ENCODE results near the gene TTI1. TPM values are rescaled to one million over a fixed set of nuclear protein-coding genes. Genes with fewer than 3 reads are reported as not detected.

The TTI1 gene
- polyA plus RNA-seq, 3 donors, result 6.4 to 9.1 (median 8.8) TPM

DNA sequence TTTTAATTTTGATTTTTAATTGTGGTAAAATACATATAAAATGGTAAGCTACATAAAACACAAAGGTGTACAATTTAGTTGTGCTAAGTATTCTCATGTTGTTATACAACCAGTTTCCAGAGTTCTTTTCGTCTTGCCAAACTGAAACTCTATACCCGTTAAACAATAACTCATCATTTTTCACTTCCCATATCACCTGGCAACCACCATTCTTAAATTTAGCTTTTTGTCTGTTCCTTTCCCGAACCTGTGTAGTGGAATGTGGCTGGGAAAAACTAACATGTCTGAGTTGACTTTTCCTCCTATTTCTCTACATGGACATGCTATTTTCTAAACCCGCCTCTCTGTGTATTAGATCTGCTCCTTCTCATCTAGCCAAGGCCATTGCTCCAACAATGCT lies 27.9 kb upstream of the TTI1 start:
- H3K9me3 Mint-ChIP-seq, result no peaks in the 10 kb centered on the region

DNA sequence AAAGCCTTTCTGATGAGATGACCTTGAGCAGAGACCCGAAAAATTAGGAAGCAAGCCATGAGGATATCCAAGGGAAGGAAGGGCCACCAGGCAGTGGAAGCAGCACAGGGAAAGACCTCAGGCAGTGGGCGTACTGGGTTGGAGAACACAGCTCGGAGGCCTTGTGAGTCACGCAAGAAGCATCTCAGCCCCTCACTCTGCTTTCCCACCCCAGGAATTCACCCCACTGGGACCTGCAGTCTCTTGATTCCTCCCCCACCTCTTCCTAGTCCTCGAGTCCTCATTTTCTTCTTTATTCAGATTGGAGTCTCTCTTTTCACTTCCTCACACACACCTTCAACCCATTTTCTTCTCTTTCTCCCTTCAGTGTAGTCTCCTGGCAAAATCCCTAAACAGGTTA lies 27.3 kb upstream of the TTI1 start:
- no peak overlapping the region for H3K4me3 Mint-ChIP-seq
- Histone ChIP-seq H3K79me2 (ENCODE audit: insufficient read depth, low read length) (peaks cover 2% of the 10 kb centered on the region), H4K20me1 (ENCODE audit: insufficient read depth, low read length) (peaks cover 34% of the 10 kb centered on the region), H3K27me3 (ENCODE audit: control insufficient read depth in 2 of 2, insufficient read depth in 2 of 2, low read length in 2 of 2) (no peaks in the 10 kb centered on the region), H3K4me2 (replicated peaks; ENCODE audit: extremely low read depth, low read length, poor library complexity, severe bottlenecking) (no peak overlapping the region), H2AFZ (ENCODE audit: insufficient read depth, low read depth, low read length, poor library complexity, severe bottlenecking) (no peak overlapping the region), H3K36me3 (replicated peaks in 1 of 2; ENCODE audit: control insufficient read depth in 1 of 2, insufficient read depth in 2 of 2, low read length in 2 of 2) (peaks cover 84 to 99% of the 10 kb centered on the region in 2 donors), H3K27ac (ENCODE audit: low read depth in 1 of 2, low read length in 2 of 2) (no peak overlapping the region), H3K9me3 (replicated peaks in 1 of 2; ENCODE audit: control insufficient read depth in 1 of 2, insufficient read depth in 1 of 2, low read length in 2 of 2) (no peaks in the 10 kb centered on the region), H3K4me1 (ENCODE audit: control insufficient read depth in 1 of 2, insufficient read depth in 2 of 2, low read length in 2 of 2) (no peaks in the 10 kb centered on the region), H3K9ac (ENCODE audit: insufficient read depth, low read length, poor library complexity, severe bottlenecking) (no peak overlapping the region), H3K4me3 (replicated peaks in 1 of 3; ENCODE audit: low read depth in 2 of 3, low read length in 3 of 3) (no peak overlapping the region)
- intact Hi-C loops (cut with micrococcal nuclease), result loop anchor here in 1 of 2 donors (5.0 kb wide), 1 partner anchor 262 kb away; no protein-coding TSS in a partner anchor
- H3K9me3 Mint-ChIP-seq, result no peaks in the 10 kb centered on the region
- WGBS (ENCODE audit: insufficient coverage), result 81% methylated on average over 5 of the region's 5 CpGs
- H3K4me1 Mint-ChIP-seq, result peaks cover 7% of the 10 kb centered on the region
- TF ChIP-seq, protein P1, sequence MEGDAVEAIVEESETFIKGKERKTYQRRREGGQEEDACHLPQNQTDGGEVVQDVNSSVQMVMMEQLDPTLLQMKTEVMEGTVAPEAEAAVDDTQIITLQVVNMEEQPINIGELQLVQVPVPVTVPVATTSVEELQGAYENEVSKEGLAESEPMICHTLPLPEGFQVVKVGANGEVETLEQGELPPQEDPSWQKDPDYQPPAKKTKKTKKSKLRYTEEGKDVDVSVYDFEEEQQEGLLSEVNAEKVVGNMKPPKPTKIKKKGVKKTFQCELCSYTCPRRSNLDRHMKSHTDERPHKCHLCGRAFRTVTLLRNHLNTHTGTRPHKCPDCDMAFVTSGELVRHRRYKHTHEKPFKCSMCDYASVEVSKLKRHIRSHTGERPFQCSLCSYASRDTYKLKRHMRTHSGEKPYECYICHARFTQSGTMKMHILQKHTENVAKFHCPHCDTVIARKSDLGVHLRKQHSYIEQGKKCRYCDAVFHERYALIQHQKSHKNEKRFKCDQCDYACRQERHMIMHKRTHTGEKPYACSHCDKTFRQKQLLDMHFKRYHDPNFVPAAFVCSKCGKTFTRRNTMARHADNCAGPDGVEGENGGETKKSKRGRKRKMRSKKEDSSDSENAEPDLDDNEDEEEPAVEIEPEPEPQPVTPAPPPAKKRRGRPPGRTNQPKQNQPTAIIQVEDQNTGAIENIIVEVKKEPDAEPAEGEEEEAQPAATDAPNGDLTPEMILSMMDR (IDR thresholded peaks at IDR 0.05), result no peak
- H3K27ac Mint-ChIP-seq, result peak overlapping the region in 4 of 7 donors; percentile 13 to 70 (median 48)
- DNase-seq, result no peak
- no peaks in the 10 kb centered on the region for H3K27me3 Mint-ChIP-seq (ENCODE audit: low read depth in 3 of 3)
- peaks cover 48 to 52% of the 10 kb centered on the region in 2 donors for H3K36me3 Mint-ChIP-seq

More for the DNA sequence above, 27.9 kb upstream of the TTI1 start:
- Histone ChIP-seq H2AFZ (ENCODE audit: insufficient read depth, low read depth, low read length, poor library complexity, severe bottlenecking) (no peak overlapping the region), H3K4me2 (replicated peaks; ENCODE audit: extremely low read depth, low read length, poor library complexity, severe bottlenecking) (no peak overlapping the region), H3K36me3 (replicated peaks in 1 of 2; ENCODE audit: control insufficient read depth in 1 of 2, insufficient read depth in 2 of 2, low read length in 2 of 2) (peaks cover 86 to 99% of the 10 kb centered on the region in 2 donors), H3K4me3 (replicated peaks in 1 of 3; ENCODE audit: low read depth in 2 of 3, low read length in 3 of 3) (no peak overlapping the region), H4K20me1 (ENCODE audit: insufficient read depth, low read length) (peaks cover 29% of the 10 kb centered on the region), H3K27ac (ENCODE audit: low read depth in 1 of 2, low read length in 2 of 2) (no peak overlapping the region), H3K79me2 (ENCODE audit: insufficient read depth, low read length) (no peaks in the 10 kb centered on the region), H3K9me3 (replicated peaks in 1 of 2; ENCODE audit: control insufficient read depth in 1 of 2, insufficient read depth in 1 of 2, low read length in 2 of 2) (no peaks in the 10 kb centered on the region), H3K4me1 (ENCODE audit: control insufficient read depth in 1 of 2, insufficient read depth in 2 of 2, low read length in 2 of 2) (no peaks in the 10 kb centered on the region), H3K9ac (ENCODE audit: insufficient read depth, low read length, poor library complexity, severe bottlenecking) (no peak overlapping the region), H3K27me3 (ENCODE audit: control insufficient read depth in 2 of 2, insufficient read depth in 2 of 2, low read length in 2 of 2) (no peaks in the 10 kb centered on the region)
- WGBS (ENCODE audit: insufficient coverage), result 83% methylated on average over 1 of the region's 4 CpGs
- no peak for DNase-seq
- Mint-ChIP-seq H3K4me3 (no peak overlapping the region), H3K4me1 (peaks cover 7% of the 10 kb centered on the region), H3K27ac (no peak overlapping the region), H3K36me3 (peaks cover 48 to 53% of the 10 kb centered on the region in 2 donors), H3K27me3 (ENCODE audit: low read depth in 3 of 3) (no peaks in the 10 kb centered on the region)
- intact Hi-C loops (cut with micrococcal nuclease), result loop anchor here in 1 of 2 donors (5.0 kb wide), 1 partner anchor 261 kb away; no protein-coding TSS in a partner anchor
- TF ChIP-seq, protein P1 (IDR thresholded peaks at IDR 0.05), result no peak
